Duodenal mucosa (tissue), 2 donors: ENCODE measurements around the gene ADAMTS12.

ENCODE experiments used
- H3K27ac ChIP-seq: one replicate; pipeline ENCODE4 v1.7.0; 2013; ENCODE audit warnings: low read depth, low read length
- H3K27me3 ChIP-seq, 2 donors: one replicate each; pipeline ENCODE4 v1.7.0; 2013; ENCODE audit warnings: low read length in 2 of 2, control low read depth in 1 of 2; ENCODE audit not compliant: insufficient read depth in 2 of 2, control insufficient read depth in 1 of 2
- H3K36me3 ChIP-seq, 2 donors: one replicate each; pipeline ENCODE4 v1.7.0; 2013; ENCODE audit warnings: low read length in 2 of 2, control low read depth in 1 of 2; ENCODE audit not compliant: insufficient read depth in 2 of 2, control insufficient read depth in 1 of 2
- H3K4me1 ChIP-seq, 2 donors: one replicate each; pipeline ENCODE4 v1.7.0; 2013; ENCODE audit warnings: low read length in 2 of 2, control low read depth in 1 of 2; ENCODE audit not compliant: insufficient read depth in 2 of 2, control insufficient read depth in 1 of 2
- H3K4me3 ChIP-seq, 2 donors: one replicate each; pipeline ENCODE4 v1.7.0; 2013; ENCODE audit warnings: low read length in 2 of 2, low read depth in 1 of 2
- H3K9ac ChIP-seq, 2 donors: one replicate each; pipeline ENCODE4 v1.7.0; 2013; ENCODE audit warnings: low read length in 2 of 2, low read depth in 1 of 2
- H3K9me3 ChIP-seq, 2 donors: one replicate each; pipeline ENCODE4 v1.7.0; 2013; ENCODE audit warnings: low read length in 2 of 2, control low read depth in 1 of 2; ENCODE audit not compliant: control insufficient read depth in 1 of 2

Gene ADAMTS12

DNA sequence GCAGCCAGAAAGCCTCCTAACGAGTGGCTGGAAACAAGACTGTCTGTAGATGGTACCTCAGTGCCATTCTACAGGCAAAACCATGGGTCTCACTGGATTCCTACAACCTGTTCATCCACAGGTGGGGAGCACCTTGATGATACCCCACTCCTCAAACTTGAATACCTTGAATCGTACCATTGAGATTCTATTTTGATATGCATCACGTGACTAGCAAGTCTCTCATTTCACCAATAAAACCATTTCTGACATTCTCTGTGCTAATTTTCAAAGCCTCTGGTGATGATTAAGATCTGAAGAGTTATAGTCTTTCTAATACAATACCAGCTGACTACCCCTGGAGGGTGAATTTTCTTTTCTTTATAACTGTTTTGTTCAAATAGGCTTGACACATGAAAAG is 188.9 kb downstream of the ADAMTS12 start:
- H3K36me3 ChIP-seq, result no peaks in the 10 kb centered on the region
- no peak overlapping the region for H3K4me3 ChIP-seq
- H3K4me1 ChIP-seq, result no peaks in the 10 kb centered on the region
- H3K27me3 ChIP-seq, result no peaks in the 10 kb centered on the region
- no peaks in the 10 kb centered on the region for H3K9me3 ChIP-seq
- H3K9ac ChIP-seq, result no peak overlapping the region
- H3K27ac ChIP-seq, result no peak overlapping the region

DNA sequence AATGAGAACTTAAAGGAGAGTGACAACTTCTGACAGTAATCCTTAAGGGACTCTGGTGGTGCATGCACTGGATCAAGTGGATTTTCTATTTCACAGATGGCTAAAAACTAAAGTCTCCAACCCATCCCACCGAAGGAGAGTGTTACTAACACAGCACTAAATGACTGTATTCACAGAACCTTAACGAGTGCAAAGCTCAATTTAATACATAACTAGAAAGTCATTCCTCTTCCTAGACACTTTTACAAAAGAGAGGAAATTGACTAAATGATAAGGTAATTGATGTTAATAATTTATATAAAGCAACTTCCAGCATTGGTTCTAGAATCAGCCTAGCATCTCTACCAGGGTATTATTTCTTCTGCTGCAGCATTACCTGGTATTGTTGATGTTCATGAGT is 189.8 kb downstream of the ADAMTS12 start:
- Histone ChIP-seq H3K9me3 (no peaks in the 10 kb centered on the region), H3K27me3 (no peaks in the 10 kb centered on the region), H3K27ac (no peak overlapping the region), H3K4me1 (no peaks in the 10 kb centered on the region), H3K4me3 (no peak overlapping the region), H3K36me3 (no peaks in the 10 kb centered on the region), H3K9ac (no peak overlapping the region)

DNA sequence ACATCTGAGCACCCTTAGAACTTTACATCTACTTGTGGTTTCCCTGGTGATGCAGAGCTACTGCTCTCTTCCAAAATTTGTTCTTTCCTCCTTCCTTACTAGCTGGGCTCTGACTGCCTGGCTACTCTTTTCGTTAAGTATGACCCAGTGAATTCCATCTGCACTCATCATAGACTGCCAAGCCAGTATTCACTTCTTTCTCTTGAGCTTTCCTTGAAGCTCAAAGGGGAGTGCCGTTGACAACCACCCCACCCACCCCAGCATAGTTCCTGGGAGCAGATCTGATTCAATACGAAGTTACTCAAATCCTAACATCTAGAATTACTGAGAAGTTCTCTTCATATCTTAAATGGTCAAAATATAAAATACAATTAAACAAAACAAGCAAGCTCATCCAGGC is 190.5 kb downstream of the ADAMTS12 start:
- Histone ChIP-seq H3K9me3 (no peaks in the 10 kb centered on the region), H3K4me3 (no peak overlapping the region), H3K27ac (no peak overlapping the region)

DNA sequence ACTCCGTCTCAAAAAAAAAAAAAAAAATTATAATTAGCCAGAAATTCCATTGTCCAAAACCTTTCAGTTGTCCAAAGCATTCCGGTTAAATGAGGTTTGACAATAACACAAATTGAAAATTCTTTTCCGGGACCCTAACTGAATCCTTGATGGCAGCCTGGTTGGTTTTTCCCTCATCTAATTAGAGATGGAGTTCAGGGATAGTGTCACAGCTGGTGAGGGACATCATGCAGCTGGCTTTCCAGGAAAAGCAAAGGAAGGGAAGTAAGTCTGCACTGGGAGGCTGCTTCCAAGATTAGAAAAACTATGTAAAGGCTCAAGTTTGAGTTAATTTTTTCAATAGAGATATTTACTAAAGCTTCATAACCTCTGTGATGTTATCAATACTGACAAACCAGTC is 195.4 kb downstream of the ADAMTS12 start:
- Histone ChIP-seq H3K9ac (no peak overlapping the region), H3K27me3 (no peaks in the 10 kb centered on the region), H3K27ac (no peak overlapping the region), H3K9me3 (no peaks in the 10 kb centered on the region), H3K36me3 (no peaks in the 10 kb centered on the region), H3K4me3 (no peak overlapping the region), H3K4me1 (no peaks in the 10 kb centered on the region)

More for the DNA sequence above, 190.5 kb downstream of the ADAMTS12 start:
- Histone ChIP-seq H3K4me1 (no peaks in the 10 kb centered on the region), H3K36me3 (no peaks in the 10 kb centered on the region), H3K9ac (no peak overlapping the region), H3K27me3 (no peaks in the 10 kb centered on the region)

- Histone ChIP-seq H3K36me3 (no peaks in the 10 kb centered on the region), H3K9me3 (no peaks in the 10 kb centered on the region), H3K27me3 (no peaks in the 10 kb centered on the region), H3K4me1 (no peaks in the 10 kb centered on the region), H3K9ac (no peak overlapping the region), H3K27ac (no peak overlapping the region), H3K4me3 (no peak overlapping the region)
Measured at GRCh38 chr5:33692980-33693379, 198.8 kb downstream of the ADAMTS12 start.

GRCh38 chr5:33691856-33692255 is 199.9 kb downstream of the ADAMTS12 start:
- Histone ChIP-seq H3K27me3 (no peaks in the 10 kb centered on the region), H3K4me3 (no peak overlapping the region), H3K9ac (no peak overlapping the region), H3K36me3 (no peaks in the 10 kb centered on the region), H3K27ac (no peak overlapping the region), H3K9me3 (no peaks in the 10 kb centered on the region), H3K4me1 (no peaks in the 10 kb centered on the region)

DNA sequence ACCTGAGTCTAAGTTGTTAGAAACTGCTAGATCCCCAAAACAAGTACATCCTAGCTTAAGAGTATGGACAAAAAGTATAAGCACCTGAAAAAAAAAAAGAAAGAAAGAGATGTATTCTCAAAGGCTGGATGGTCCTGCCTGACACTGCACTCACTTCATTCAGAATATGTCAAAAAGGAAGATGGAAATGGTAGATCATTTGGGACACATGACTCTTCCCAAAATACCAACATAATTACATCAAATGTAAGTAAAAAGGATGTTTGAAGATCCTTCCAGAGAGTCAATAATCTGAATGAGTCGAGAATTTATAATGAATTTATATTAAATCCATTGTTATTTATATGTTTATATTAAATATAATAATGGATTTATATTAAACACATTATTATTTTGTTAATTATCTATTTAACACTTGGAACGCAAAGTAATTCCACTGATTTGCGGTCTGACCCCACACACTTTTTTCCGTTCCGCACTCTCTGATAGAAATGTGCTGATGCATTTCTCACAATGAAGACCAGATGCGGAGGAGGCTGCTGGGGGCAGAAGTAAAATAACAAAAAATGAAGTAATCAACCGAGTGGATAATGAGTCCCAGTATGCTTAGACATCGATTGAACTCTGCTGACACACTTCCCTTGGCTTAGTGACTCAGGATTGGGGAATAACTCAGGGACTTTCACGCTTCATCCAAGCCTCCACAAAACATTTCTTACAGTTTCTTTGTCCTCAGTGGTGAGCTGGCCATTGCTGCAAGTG is 201.2 kb downstream of the ADAMTS12 start:
- Histone ChIP-seq H3K36me3 (no peaks in the 10 kb centered on the region), H3K27me3 (no peaks in the 10 kb centered on the region), H3K4me3 (no peak overlapping the region), H3K4me1 (no peaks in the 10 kb centered on the region), H3K9ac (no peak overlapping the region), H3K27ac (no peak overlapping the region), H3K9me3 (no peaks in the 10 kb centered on the region)

DNA sequence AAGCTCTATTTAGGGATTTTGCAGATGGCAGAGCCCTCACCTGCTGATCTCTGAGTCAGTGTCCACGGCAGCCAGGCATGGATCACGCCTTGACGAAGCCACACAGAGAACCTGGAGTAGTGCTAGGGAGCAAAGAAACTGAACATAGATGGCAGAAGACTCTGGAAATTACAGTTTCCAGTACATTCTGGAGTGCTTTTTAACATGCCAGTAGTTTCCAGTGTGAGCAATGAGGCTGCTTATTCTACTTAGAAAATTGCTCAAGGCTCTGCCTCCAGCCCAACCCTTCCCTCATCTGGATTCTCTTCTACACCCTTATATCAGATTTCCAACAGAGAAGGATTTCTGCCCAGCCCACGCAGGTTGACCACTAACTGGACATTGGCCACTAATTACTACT is 203.3 kb downstream of the ADAMTS12 start:
- Histone ChIP-seq H3K27me3 (no peaks in the 10 kb centered on the region), H3K4me1 (no peaks in the 10 kb centered on the region), H3K9me3 (no peaks in the 10 kb centered on the region), H3K4me3 (no peak overlapping the region), H3K36me3 (no peaks in the 10 kb centered on the region), H3K27ac (no peak overlapping the region), H3K9ac (no peak overlapping the region)

GRCh38 chr5:33688066-33688465 is 203.7 kb downstream of the ADAMTS12 start:
- Histone ChIP-seq H3K27ac (no peak overlapping the region), H3K9ac (no peak overlapping the region), H3K4me3 (no peak overlapping the region), H3K9me3 (no peaks in the 10 kb centered on the region), H3K27me3 (no peaks in the 10 kb centered on the region), H3K4me1 (no peaks in the 10 kb centered on the region), H3K36me3 (no peaks in the 10 kb centered on the region)

- Histone ChIP-seq H3K4me3 (no peak overlapping the region), H3K9me3 (no peaks in the 10 kb centered on the region), H3K36me3 (no peaks in the 10 kb centered on the region)
Measured at GRCh38 chr5:33685873-33686755, 205.7 kb downstream of the ADAMTS12 start.

More at GRCh38 chr5:33685873-33686755, 205.7 kb downstream of the ADAMTS12 start:
- no peak overlapping the region for H3K9ac ChIP-seq
- no peaks in the 10 kb centered on the region for H3K27me3 ChIP-seq
- H3K4me1 ChIP-seq, result no peaks in the 10 kb centered on the region
- no peak overlapping the region for H3K27ac ChIP-seq
